Left ventricle myocardium inferior (tissue), 1 donor: ENCODE results near the gene KBTBD13. TPM values are rescaled to one million over a fixed set of nuclear protein-coding genes. Genes with fewer than 3 reads are reported as not detected.

ENCODE experiments used
- DNase-seq: peaks from one replicate; pipeline ENCODE4 v3.0.0-alpha.2; 2020
- H3K27ac ChIP-seq: fragments of 200-600 bp; replicated peaks from 2 replicates; pipeline ENCODE4 v1.8.0; 2021
- H3K27me3 ChIP-seq: fragments of 200-600 bp; 2 replicates; pipeline ENCODE4 v1.8.0; 2021; ENCODE audit warnings: low read depth
- H3K36me3 ChIP-seq: fragments of 200-600 bp; 2 replicates; pipeline ENCODE4 v1.8.0; 2021
- H3K4me1 ChIP-seq: fragments of 200-600 bp; 2 replicates; pipeline ENCODE4 v1.8.0; 2021
- H3K4me3 ChIP-seq: fragments of 200-600 bp; 2 replicates; pipeline ENCODE4 v1.8.0; 2021; ENCODE audit warnings: mild to moderate bottlenecking, moderate library complexity
- H3K9me3 ChIP-seq: fragments of 200-600 bp; replicated peaks from 2 replicates; pipeline ENCODE4 v1.8.0; 2021
- intact Hi-C: fragments of 100-400 bp; cut with micrococcal nuclease; formaldehyde crosslinking; loops from one replicate; pipeline ENCODE4 v1.11.0; 2022
- total RNA-seq: library from RNA; stranded (reverse); fragmentation: NEBNext Ultra II Directional; extraction: Animal tissue kit (Norgen Biotek cat#: 25700); gene quantifications from one replicate; pipeline ENCODE4 v1.2.1, GENCODE V29; 2021
- TF ChIP-seq, protein P1 (sequence below): fragments of 200-600 bp; IDR thresholded peaks from 2 replicates; pipeline ENCODE4 v1.8.0; 2021; ENCODE audit warnings: antibody characterized with exemption, mild to moderate bottlenecking, borderline replicate concordance
- donor health status: DM: no; HTN: yes; CAD: no; lungs with severe emphysema.

Gene KBTBD13
- total RNA-seq, 1 donor from 2014 or later = 5.2 TPM

- no peak overlapping the region for H3K4me3 ChIP-seq
- intact Hi-C loops = loop anchor here (10.0 kb wide), 1 partner anchor 52 kb away; no protein-coding TSS in a partner anchor
- no peak overlapping the region for H3K27ac ChIP-seq
- no peaks in the 10 kb centered on the region for H3K27me3 ChIP-seq
- TF ChIP-seq, protein P1, sequence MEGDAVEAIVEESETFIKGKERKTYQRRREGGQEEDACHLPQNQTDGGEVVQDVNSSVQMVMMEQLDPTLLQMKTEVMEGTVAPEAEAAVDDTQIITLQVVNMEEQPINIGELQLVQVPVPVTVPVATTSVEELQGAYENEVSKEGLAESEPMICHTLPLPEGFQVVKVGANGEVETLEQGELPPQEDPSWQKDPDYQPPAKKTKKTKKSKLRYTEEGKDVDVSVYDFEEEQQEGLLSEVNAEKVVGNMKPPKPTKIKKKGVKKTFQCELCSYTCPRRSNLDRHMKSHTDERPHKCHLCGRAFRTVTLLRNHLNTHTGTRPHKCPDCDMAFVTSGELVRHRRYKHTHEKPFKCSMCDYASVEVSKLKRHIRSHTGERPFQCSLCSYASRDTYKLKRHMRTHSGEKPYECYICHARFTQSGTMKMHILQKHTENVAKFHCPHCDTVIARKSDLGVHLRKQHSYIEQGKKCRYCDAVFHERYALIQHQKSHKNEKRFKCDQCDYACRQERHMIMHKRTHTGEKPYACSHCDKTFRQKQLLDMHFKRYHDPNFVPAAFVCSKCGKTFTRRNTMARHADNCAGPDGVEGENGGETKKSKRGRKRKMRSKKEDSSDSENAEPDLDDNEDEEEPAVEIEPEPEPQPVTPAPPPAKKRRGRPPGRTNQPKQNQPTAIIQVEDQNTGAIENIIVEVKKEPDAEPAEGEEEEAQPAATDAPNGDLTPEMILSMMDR = no peak
- no peaks in the 10 kb centered on the region for H3K9me3 ChIP-seq
- DNase-seq = no peak
- H3K4me1 ChIP-seq = peaks cover 44% of the 10 kb centered on the region
- H3K36me3 ChIP-seq = peaks cover 3% of the 10 kb centered on the region
Measured at GRCh38 chr15:65052956-65053355, 23.6 kb upstream of the KBTBD13 start.

- no peaks in the 10 kb centered on the region for H3K27me3 ChIP-seq
- H3K4me1 ChIP-seq = peaks cover 47% of the 10 kb centered on the region
- TF ChIP-seq, protein P1 = peak; percentile 96
- H3K27ac ChIP-seq = peak overlapping the region; percentile 71
- no peak overlapping the region for H3K4me3 ChIP-seq
- intact Hi-C loops = loop anchor here (10.0 kb wide), 1 partner anchor 50 kb away; no protein-coding TSS in a partner anchor
- H3K9me3 ChIP-seq = no peaks in the 10 kb centered on the region
- peaks cover 18% of the 10 kb centered on the region for H3K36me3 ChIP-seq
- peak; percentile 77 for DNase-seq
Measured at GRCh38 chr15:65054333-65055200, 22.0 kb upstream of the KBTBD13 start.

- Histone ChIP-seq H3K36me3 (peaks cover 18% of the 10 kb centered on the region), H3K4me1 (peaks cover 47% of the 10 kb centered on the region), H3K9me3 (peaks cover 3% of the 10 kb centered on the region), H3K27me3 (no peaks in the 10 kb centered on the region), H3K4me3 (no peak overlapping the region), H3K27ac (peak overlapping the region; percentile 71)
- no peak for DNase-seq
- intact Hi-C loops = loop anchor here (10.0 kb wide), 1 partner anchor 49 kb away; no protein-coding TSS in a partner anchor
- TF ChIP-seq, protein P1 = no peak
Measured at GRCh38 chr15:65055201-65055870, 21.2 kb upstream of the KBTBD13 start.

DNA sequence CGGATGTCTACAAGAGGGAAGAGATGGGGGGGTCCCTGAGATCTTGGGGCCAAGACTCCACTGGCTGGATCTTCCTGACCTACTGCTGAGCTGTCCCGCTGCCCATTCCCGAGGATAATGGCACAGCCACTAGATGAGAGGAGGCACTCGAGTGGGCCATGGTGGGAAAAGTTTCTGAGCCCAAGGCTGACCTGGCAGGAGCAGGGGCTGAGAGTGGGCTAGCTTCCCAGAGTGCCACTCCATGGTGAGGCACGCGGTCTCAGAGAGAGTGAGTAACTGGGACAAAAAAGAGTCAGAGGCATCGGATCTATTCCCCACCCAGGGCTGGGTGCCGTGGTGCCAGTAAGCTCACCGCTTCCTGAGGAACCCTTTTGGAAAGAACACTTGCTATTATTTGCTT, 20.4 kb upstream of the KBTBD13 start:
- Histone ChIP-seq H3K4me1 (peaks cover 55% of the 10 kb centered on the region), H3K4me3 (no peak overlapping the region), H3K9me3 (peaks cover 5% of the 10 kb centered on the region), H3K27me3 (no peaks in the 10 kb centered on the region), H3K27ac (peak overlapping the region; percentile 71), H3K36me3 (peaks cover 18% of the 10 kb centered on the region)
- intact Hi-C loops = loop anchor here (10.0 kb wide), 1 partner anchor 49 kb away; no protein-coding TSS in a partner anchor
- TF ChIP-seq, protein P1 = no peak
- DNase-seq = no peak

GRCh38 chr15:65056868-65057548, 19.5 kb upstream of the KBTBD13 start:
- DNase-seq = no peak
- peak overlapping the region; percentile 71 for H3K27ac ChIP-seq
- peaks cover 5% of the 10 kb centered on the region for H3K9me3 ChIP-seq
- intact Hi-C loops = loop anchor here (10.0 kb wide), 1 partner anchor 48 kb away; no protein-coding TSS in a partner anchor
- H3K4me3 ChIP-seq = no peak overlapping the region
- H3K4me1 ChIP-seq = peaks cover 63% of the 10 kb centered on the region
- TF ChIP-seq, protein P1 = no peak
- no peaks in the 10 kb centered on the region for H3K27me3 ChIP-seq
- peaks cover 18% of the 10 kb centered on the region for H3K36me3 ChIP-seq
